ENCODE measurements around the gene RILP. TPM values are rescaled to one million over a fixed set of nuclear protein-coding genes. Genes with fewer than 3 reads are reported as not detected.
A peak's percentile ranks its signal among the peaks of the same experiment; 100 is the strongest.

Gene RILP
- total and polyA plus RNA-seq, 10 of the 15 experiments (the other 5 are each of a cell fraction or from before 2014, with no cell fraction given): 0.60 to 6.1 (median 3.3) TPM; not detected in 1

DNA sequence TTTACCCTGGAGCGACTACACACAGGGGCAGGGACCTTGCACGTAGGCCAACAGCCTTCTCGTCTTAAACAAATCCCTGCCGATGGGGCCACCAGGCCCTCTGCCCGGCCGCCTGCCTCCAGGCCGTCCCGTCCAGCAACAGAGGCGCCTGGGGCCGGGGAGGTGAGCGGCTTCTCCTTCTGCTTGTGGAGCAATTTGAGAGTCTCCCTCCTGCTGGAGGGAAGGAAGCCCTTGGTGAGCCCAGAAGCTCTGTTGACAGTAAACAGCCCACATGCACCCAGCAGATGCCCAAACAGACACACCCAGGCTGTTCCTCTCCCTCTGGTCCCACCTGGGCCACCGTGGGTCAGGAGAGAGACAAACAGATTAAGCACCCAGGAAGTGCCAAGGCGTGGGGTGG lies 29.2 kb downstream of the RILP start (continued):
- TF ChIP-seq TCF7 (IDR thresholded peaks at IDR 0.05; ENCODE audit: borderline replicate concordance): no peak
- TF ChIP-seq EZH2 (IDR thresholded peaks at IDR 0.05; ENCODE audit: borderline replicate concordance, control insufficient read depth, low read depth, low read length): no peak
- TF ChIP-seq, protein P1, sequence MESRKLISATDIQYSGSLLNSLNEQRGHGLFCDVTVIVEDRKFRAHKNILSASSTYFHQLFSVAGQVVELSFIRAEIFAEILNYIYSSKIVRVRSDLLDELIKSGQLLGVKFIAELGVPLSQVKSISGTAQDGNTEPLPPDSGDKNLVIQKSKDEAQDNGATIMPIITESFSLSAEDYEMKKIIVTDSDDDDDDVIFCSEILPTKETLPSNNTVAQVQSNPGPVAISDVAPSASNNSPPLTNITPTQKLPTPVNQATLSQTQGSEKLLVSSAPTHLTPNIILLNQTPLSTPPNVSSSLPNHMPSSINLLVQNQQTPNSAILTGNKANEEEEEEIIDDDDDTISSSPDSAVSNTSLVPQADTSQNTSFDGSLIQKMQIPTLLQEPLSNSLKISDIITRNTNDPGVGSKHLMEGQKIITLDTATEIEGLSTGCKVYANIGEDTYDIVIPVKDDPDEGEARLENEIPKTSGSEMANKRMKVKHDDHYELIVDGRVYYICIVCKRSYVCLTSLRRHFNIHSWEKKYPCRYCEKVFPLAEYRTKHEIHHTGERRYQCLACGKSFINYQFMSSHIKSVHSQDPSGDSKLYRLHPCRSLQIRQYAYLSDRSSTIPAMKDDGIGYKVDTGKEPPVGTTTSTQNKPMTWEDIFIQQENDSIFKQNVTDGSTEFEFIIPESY (IDR thresholded peaks at IDR 0.05): no peak
- TF ChIP-seq MEF2A (IDR thresholded peaks at IDR 0.05; ENCODE audit: insufficient read depth, low read depth, low read length): no peak
- no peak for TF ChIP-seq RFX5 (IDR thresholded peaks at IDR 0.05; ENCODE audit: low read depth, low read length)
- no peak for TF ChIP-seq MYC (IDR thresholded peaks at IDR 0.05; ENCODE audit: insufficient read depth, insufficient read length, insufficient replicate concordance, low read length, severe bottlenecking)

GRCh38 chr17:1617620-1618174 lies 32.0 kb downstream of the RILP start:
- FAIRE-seq (no peak), DNase-seq (ENCODE audit: low read depth, low spot score) (no peak), ATAC-seq (no peak)
- no peak for TF ChIP-seq SIN3A (IDR thresholded peaks at IDR 0.05; ENCODE audit: low read depth, low read length)
- TF ChIP-seq BCL3 (IDR thresholded peaks at IDR 0.05; ENCODE audit: borderline replicate concordance, insufficient read depth, low read depth, low read length, poor library complexity, severe bottlenecking): peak; percentile 67
- H3K4me2 ChIP-seq (ENCODE audit: control insufficient read depth, insufficient read depth): no peak overlapping the region
- no peak overlapping the region for H3K27ac ChIP-seq (ENCODE audit: control insufficient read depth, insufficient read depth)
- in situ Hi-C loops (cut with MboI) (no loop called here), intact Hi-C loops (cut with micrococcal nuclease; ENCODE audit: unreplicated experiment) (no loop called here)
- no peak overlapping the region for H3K9ac ChIP-seq (ENCODE audit: control insufficient read depth, insufficient read depth, low read length)
- H3K36me3 ChIP-seq (ENCODE audit: control insufficient read depth in 2 of 2, insufficient read depth in 2 of 2, low read length in 1 of 2): no peaks in the 10 kb centered on the region
- no peaks in the 10 kb centered on the region for H4K20me1 ChIP-seq (ENCODE audit: control insufficient read depth, insufficient read depth)
- no peak overlapping the region for H3K4me3 ChIP-seq
- no peaks in the 10 kb centered on the region for H3K4me1 ChIP-seq (ENCODE audit: control insufficient read depth, insufficient read depth, low read length)
- no peak overlapping the region for H2AFZ ChIP-seq (ENCODE audit: control insufficient read depth, low read depth, low read length)
- ChIA-PET RAD21 (ENCODE audit: unreplicated experiment) (interaction anchor here (2.6 kb wide), 1 partner anchor 11 kb away, joined by 9 read pairs; the partner anchor contains the start of gene SLC43A2), POLR2A (interaction anchor here (1.3 kb wide), 1 partner anchor 10 kb away, joined by 4 read pairs; no protein-coding TSS in a partner anchor), SMC1A (ENCODE audit: uncharacterized antibody, unreplicated experiment) (interaction anchor here (0.9 kb wide), 1 partner anchor 35 kb away, joined by 3 read pairs; no protein-coding TSS in a partner anchor), CTCF (interaction anchor here (2.3 kb wide), 1 partner anchor 10 kb away, joined by 6 read pairs; no protein-coding TSS in a partner anchor)
- H3K27me3 ChIP-seq (replicated peaks in 1 of 2; ENCODE audit: control insufficient read depth in 2 of 2, insufficient read depth in 2 of 2, low read length in 1 of 2): no peaks in the 10 kb centered on the region
- no peaks in the 10 kb centered on the region for H3K9me3 ChIP-seq (replicated peaks; ENCODE audit: control insufficient read depth, insufficient read depth, low read length)
- H3K79me2 ChIP-seq (ENCODE audit: control insufficient read depth, insufficient read depth, low read length): no peaks in the 10 kb centered on the region
- BruUV-seq (replicated peaks): no TSS peak
- 82% methylated on average over 20 of the region's 20 CpGs for WGBS (ENCODE audit: insufficient coverage, insufficient replicate concordance, low lambda C conversion rate, missing lambda C conversion rate)

All from GM12878 (cell line).